ENCODE data around the gene ICAM3. TPM values are rescaled to one million over a fixed set of nuclear protein-coding genes. Genes with fewer than 3 reads are reported as not detected.
"Not testable (repeated sequence)": the region's sequence is repeated elsewhere in the genome, so short reads cannot be mapped to it uniquely, and the experiment has no call there.

ICAM3 gene
- polyA plus RNA-seq, 4 donors, result 7.8 to 11.3 (median 8.9) TPM

- DNase-seq (ENCODE audit: low read depth in 4 of 4, low spot score in 3 of 4), result peak; percentile 44 to 73 (median 64)
These were observed 13.6 kb upstream of the ICAM3 start for GRCh38 chr19:10352764-10353671.

- DNase-seq (ENCODE audit: low read depth in 4 of 4, low spot score in 3 of 4), result no peak
These were observed 7.1 kb upstream of the ICAM3 start for GRCh38 chr19:10346509-10346908.

GRCh38 chr19:10344780-10345179, 5.4 kb upstream of the ICAM3 start:
- no peak for DNase-seq (ENCODE audit: low read depth in 4 of 4, low spot score in 3 of 4)

GRCh38 chr19:10343495-10343894, 4.1 kb upstream of the ICAM3 start:
- no peak for DNase-seq (ENCODE audit: low read depth in 4 of 4, low spot score in 3 of 4)

GRCh38 chr19:10339977-10340376, 553 bp upstream of the ICAM3 start:
- DNase-seq (ENCODE audit: low read depth in 4 of 4, low spot score in 3 of 4), result no peak

- no peak for DNase-seq (ENCODE audit: low read depth in 4 of 4, low spot score in 3 of 4)
These were observed 484 bp downstream of the ICAM3 start for GRCh38 chr19:10338940-10339339.

GRCh38 chr19:10336725-10337124, 2.7 kb downstream of the ICAM3 start:
- DNase-seq (ENCODE audit: low read depth in 4 of 4, low spot score in 3 of 4), result not testable (repeated sequence)

- DNase-seq (ENCODE audit: low read depth in 4 of 4, low spot score in 3 of 4), result no peak
These were observed 4.0 kb downstream of the ICAM3 start for GRCh38 chr19:10335352-10335985.

GRCh38 chr19:10334588-10335351, 4.7 kb downstream of the ICAM3 start:
- peak; percentile 76 to 81 (median 76) for DNase-seq (ENCODE audit: low read depth in 4 of 4, low spot score in 3 of 4)

GRCh38 chr19:10333758-10334587, 5.5 kb downstream of the ICAM3 start:
- DNase-seq (ENCODE audit: low read depth in 4 of 4, low spot score in 3 of 4), result no peak

- DNase-seq (ENCODE audit: low read depth in 4 of 4, low spot score in 3 of 4), result peak; percentile 93 to 96 (median 94)
These were observed 6.3 kb downstream of the ICAM3 start, which contains the start of gene RAVER1 for GRCh38 chr19:10332965-10333757. RAVER1 (minus strand) TSS chr19:10333529; CDS start chr19:10333507, 22 bp downstream.

- DNase-seq (ENCODE audit: low read depth in 4 of 4, low spot score in 3 of 4), result no peak
These were observed 7.1 kb downstream of the ICAM3 start for GRCh38 chr19:10332158-10332964.

GRCh38 chr19:10329555-10329954, 9.9 kb downstream of the ICAM3 start:
- no peak for DNase-seq (ENCODE audit: low read depth in 4 of 4, low spot score in 3 of 4)

GRCh38 chr19:10328558-10329429, 10.6 kb downstream of the ICAM3 start:
- no peak for DNase-seq (ENCODE audit: low read depth in 4 of 4, low spot score in 3 of 4)

- no peak for DNase-seq (ENCODE audit: low read depth in 4 of 4, low spot score in 3 of 4)
These were observed 11.6 kb downstream of the ICAM3 start for GRCh38 chr19:10327793-10328192.

GRCh38 chr19:10325732-10326131, 13.7 kb downstream of the ICAM3 start:
- DNase-seq (ENCODE audit: low read depth in 4 of 4, low spot score in 3 of 4), result no peak
